ENCODE data around the gene LRRK1.

- TF ChIP-seq CTCF (IDR thresholded peaks at IDR 0.05) (no peak), EZH2 (IDR thresholded peaks at IDR 0.05; ENCODE audit: borderline replicate concordance, insufficient read depth, low read depth, low read length, poor library complexity, severe bottlenecking) (no peak)
Measured at GRCh38 chr15:100948430-100948762, 29.2 kb downstream of the LRRK1 start.
